Activated CD8-positive, alpha-beta memory T cell treated with anti-CD3 and anti-CD28 coated beads, Interleukin-2, amount 50 U/mL, for 1 hour (primary cell): ENCODE results near the gene WFIKKN1.

Experiments used
- DNase-seq: peaks from one replicate; pipeline ENCODE4 v3.0.0-alpha.2; 2020; ENCODE audit errors: extremely low read depth

The WFIKKN1 gene

DNA sequence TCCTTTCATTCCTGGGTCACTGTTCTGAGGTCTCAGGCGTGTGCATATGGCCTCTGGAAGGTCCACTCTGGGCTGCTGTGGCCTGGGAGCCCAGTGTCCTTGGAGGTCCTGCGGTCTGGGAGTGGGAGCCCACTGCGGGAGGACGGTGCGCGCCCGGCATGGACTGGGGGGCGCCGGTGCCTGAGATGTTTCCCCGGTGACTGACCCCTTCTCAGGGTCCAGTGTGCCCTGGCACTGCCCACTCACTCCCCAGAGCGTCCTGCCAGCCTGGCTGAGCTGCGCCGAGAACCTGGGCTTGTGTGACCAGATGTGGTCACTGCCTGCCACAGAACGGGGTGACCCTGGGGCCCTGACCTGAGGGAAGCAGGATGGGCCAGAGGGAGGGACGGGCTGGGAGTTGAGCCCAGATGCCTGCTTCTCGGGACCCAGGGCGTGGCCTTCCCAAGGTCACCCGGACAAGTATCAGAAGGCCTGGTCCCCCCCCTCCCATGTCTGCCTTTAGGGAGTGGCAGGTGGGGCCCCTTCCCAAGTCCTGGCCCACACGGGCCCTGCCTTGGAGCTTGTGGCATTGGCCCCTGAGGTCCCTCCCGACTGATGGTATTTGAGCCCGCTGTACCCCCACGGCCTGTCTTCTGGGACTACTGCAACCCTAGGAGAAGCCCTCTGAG lies 43.6 kb downstream of the WFIKKN1 start:
- DNase-seq = no peak

DNA sequence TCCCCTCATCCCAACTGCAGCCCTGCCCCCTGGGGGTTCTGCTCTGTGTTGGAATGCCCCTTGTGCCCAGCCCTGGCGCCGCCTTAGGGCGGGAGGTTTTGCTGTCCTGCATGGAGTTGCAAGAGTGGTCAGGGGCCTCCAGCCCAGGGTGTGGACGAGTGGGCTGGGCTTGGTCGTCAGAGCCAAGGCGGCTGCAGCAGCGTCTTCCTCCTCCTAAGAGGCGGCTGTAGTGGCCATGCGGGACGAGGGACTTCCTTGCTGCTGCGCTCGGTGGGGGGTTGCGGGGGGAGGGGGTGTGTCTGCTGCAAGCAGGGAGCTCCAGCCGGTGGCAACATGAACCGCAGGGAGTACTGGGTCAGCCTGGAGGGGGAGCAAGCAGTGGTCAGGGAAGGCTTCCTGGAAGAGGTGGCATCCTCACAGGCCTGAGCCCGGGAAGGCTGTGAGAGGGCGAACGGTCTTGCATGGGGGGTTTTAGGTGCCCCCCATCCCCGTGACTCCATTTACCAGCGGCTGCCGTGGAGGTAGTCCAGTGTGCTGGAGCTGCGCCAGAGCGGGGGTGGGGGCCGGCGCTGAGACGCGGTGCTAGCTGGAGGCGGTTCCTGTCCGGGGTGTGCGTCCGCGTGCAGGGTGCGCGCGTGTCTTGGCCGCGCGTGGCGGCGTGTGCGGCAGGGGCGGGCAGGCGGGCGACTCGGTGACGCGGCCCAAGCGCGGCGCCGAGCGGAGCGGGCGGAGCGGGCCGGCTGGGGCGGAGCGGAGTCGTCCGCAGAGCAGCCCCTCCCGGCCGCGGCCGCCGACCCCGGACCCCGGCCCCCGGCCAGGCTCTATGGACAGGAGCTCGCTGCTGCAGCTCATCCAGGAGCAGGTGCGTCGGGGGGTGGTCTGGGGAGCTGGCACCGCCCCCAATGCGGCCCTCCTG lies 44.4 kb downstream of the WFIKKN1 start, which contains the start of gene RHBDL1:
RHBDL1 (plus strand) TSS at position 704 of the 916 bp plus-strand sequence; CDS start at position 824, 120 bp downstream.
- DNase-seq = no peak

DNA sequence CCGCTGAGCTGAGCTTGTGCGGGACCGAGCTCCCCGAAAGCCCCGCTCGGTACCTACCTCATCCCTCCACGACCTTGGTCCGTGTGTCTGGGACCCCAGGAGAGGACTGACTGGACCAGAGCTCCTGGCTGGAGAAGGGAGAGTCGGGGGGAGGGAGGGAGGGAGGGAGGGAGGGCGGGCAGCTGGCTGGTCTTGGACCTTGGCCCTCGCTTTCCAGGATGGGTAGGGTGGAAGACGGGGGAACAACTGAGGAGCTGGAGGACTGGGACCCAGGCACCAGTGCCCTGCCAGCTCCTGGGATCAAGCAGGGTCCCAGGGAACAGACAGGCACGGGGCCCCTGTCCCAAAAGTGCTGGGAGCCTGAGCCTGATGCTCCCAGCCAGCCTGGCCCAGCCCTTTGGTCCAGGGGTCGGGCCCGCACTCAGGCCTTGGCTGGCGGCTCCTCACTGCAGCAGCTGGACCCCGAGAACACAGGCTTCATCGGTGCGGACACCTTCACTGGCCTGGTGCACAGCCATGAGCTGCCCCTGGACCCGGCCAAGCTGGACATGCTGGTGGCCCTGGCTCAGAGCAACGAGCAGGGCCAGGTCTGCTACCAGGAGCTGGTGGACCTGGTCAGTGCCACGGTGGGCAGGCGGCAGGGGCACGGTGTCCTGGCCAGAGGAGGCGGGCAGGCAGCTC lies 45.2 kb downstream of the WFIKKN1 start:
- no peak for DNase-seq

DNA sequence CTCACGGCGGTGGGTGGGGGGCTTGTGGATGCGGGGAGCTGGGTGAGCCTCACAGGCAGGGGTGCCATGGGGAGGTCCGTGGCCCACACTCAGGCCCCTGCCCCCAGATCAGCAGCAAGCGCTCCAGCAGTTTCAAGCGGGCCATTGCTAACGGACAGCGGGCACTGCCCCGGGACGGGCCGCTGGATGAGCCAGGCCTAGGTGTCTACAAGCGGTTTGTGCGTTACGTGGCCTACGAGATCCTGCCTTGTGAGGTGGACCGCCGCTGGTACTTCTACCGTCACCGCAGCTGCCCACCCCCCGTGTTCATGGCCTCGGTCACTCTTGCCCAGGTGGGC lies 45.7 kb downstream of the WFIKKN1 start:
- no peak for DNase-seq

DNA sequence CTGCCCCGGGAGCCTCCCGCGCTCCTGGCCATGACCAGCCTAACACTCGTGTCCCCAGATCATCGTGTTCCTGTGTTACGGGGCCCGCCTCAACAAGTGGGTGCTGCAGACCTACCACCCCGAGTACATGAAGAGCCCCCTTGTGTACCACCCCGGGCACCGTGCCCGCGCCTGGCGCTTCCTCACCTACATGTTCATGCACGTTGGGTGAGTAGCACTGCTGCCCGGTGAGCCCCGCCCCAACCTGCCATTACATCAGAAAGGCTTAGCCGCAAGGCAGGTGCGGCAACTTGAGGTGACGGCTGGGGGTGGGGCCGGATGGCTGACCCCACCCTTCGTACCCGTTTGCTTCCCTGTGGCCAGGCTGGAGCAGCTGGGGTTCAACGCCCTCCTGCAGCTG lies 46.1 kb downstream of the WFIKKN1 start:
- no peak for DNase-seq

DNA sequence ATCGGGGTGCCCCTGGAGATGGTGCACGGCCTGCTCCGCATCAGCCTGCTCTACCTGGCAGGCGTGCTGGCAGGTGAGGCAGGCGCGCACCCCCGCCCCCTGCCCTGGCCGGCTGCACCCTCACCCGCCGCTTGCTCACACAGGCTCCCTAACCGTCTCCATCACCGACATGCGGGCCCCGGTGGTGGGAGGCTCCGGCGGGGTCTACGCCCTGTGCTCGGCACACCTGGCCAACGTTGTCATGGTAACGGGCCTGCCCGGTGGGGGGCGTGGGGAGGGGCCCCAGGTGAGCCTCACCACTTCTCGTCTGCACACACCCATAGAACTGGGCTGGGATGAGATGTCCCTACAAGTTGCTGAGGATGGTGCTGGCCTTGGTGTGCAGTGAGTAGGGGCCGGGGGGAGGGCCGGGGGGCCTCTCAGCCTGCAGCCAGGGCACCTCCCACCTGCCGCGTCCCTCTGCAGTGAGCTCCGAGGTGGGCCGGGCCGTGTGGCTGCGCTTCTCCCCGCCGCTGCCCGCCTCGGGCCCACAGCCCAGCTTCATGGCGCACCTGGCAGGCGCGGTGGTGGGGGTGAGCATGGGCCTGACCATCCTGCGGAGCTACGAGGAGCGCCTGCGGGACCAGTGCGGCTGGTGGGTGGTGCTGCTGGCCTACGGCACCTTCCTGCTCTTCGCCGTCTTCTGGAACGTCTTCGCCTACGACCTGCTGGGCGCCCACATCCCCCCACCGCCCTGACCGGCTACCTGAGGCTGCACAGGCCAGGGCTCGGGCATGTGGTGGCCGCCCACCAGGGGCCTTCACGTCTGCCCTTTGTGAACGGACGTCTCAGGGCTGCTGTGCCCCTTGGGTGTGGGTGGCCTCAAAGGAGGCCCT lies 46.8 kb downstream of the WFIKKN1 start:
- no peak for DNase-seq

DNA sequence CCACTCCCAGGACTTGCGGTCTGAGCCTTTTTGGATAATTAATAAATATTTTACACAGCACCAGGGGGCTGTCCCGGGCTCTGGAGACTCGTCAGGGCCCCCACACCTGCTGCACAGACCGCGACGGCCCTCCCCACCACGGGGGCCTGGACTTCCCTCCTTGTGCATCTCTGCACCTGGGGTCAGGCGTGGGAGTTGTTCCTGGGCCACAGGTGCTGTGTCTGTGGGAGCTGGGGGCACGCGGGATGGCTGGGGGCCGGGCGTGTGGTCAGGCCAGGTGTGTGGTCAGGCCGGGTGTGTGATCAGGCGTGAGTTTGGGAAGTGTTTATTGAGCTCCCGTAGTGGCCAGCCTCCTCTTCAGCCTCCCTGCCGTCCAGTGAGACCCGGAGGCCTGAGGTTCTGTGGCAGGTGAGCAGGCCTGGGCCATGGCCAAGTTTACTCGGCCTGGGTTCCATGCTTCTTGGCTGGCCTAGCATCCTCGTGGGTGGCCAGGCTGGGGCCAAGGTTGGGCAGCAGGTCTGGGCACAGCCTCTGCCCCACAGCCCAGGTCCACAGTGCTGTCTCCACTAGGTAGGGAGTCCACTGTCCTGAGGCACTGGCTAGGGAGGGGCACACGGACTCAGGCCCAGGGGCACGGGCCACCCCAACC lies 47.5 kb downstream of the WFIKKN1 start:
- no peak for DNase-seq

DNA sequence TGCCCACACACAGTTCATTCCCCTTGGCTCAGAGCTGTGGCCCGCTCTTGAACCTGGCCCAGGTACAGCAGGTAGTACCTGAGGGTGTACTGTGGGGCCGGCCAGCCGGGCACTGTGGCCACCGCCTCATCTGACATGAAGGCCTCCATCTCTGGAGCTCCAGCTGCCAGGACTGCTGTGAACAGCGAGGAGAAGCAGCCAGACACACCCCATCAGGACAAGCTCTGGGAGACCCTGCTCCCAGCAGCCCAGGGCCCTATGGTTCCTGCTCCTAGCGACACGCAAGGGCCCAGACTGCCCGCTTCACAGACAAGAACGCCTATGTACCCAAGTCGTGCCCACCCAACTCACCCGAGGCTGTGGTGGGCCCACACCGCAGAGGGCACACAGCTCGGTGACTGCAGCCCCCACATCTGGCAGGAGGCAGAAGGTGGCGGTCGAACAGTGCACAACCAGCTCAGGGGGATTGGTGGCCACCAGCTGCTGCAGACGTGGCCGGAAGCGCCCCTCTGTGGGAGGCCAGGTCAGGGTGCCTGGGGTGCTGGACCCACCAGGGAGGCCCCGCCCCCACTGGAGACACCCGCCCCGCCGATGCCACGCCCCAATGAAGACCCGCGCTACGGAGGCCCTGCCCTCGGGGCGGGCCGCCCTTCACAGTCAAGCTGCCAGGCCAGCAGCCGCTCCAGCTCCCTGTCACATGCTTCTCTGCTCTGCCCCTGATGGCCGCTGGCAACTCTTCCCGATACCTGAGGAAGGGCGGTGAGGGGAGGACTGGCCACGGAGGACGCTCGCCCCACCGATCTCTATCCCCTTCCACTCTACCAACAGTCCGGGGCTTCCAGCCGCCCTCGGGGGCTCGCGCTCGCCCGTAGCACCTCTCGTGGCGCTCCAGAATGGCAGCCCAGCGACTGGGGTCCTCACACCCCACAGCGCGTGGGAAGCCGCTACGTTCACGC lies 48.4 kb downstream of the WFIKKN1 start:
- DNase-seq = no peak

DNA sequence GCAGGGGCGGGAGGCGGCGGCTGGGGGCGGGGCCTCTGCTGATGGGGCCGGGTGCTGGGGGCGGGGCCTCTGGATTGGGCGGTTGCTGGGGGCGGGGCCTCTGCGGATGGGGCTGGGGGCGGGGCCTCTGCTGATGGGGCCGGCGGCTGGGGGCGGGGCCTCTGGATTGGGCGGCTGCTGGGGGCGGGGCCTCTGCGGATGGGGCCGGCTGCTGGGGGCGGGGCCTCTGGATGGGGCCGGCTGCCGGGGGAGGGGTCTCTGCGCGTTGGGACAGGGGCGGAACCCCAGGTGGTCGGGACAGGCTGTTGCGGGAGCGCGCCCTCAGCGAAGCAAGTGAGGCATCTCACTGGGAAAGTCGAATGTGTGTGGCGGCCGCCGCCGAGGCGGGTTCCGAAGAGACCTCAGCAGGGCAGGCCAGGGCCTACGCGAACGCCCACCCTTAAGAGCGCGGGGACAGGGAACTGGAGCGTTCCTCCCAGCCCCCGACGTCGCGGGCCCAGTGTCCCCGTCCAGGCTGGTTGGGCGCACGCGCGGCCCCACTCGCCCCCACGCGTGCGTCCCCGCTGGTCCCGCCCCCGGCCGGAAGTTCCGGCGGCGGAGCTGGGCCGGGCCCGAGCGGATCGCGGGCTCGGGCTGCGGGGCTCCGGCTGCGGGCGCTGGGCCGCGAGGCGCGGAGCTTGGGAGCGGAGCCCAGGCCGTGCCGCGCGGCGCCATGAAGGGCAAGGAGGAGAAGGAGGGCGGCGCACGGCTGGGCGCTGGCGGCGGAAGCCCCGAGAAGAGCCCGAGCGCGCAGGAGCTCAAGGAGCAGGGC lies 49.2 kb downstream of the WFIKKN1 start, which contains the start of gene STUB1:
STUB1 (plus strand) TSS at position 597 of the 811 bp plus-strand sequence; CDS start at position 713, 116 bp downstream.
- peak; percentile 65 for DNase-seq

DNA sequence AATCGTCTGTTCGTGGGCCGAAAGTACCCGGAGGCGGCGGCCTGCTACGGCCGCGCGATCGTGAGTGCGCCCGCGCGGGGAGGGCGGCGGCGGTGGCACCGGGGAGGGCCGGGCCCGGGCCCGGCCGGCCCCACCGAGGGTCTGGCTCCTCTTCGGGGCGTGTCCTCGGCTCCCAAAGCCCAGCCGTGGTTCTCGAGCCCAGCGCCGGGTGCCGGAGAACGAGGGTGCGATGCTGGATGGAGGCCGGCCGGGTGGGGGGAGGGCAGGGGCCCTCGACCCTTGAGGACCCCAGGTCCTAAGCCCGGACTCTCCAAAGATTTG lies 49.8 kb downstream of the WFIKKN1 start:
- no peak for DNase-seq

DNA sequence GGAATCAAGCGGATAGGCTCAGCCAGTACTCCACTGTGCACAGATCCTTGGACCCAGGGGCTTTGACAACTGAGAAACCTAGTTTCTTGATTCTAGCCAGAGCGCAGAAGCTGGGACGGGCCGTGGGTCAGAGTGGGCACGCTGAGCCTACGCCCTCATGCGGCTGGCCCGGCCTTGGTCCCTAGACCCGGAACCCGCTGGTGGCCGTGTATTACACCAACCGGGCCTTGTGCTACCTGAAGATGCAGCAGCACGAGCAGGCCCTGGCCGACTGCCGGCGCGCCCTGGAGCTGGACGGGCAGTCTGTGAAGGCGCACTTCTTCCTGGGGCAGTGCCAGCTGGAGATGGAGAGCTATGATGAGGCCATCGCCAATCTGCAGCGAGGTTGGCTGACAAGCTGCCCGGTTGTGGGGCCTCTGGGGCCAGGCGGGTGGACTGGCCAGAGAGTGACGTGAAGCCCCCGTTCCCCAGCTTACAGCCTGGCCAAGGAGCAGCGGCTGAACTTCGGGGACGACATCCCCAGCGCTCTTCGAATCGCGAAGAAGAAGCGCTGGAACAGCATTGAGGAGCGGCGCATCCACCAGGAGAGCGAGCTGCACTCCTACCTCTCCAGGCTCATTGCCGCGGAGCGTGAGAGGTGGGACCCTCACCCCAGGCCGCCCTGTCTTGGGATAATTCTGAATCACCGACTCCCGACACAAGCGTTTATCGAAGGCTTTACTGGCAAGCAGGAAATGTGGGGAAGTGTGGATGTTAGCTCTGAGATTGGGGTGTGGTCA lies 50.4 kb downstream of the WFIKKN1 start:
- no peak for DNase-seq

DNA sequence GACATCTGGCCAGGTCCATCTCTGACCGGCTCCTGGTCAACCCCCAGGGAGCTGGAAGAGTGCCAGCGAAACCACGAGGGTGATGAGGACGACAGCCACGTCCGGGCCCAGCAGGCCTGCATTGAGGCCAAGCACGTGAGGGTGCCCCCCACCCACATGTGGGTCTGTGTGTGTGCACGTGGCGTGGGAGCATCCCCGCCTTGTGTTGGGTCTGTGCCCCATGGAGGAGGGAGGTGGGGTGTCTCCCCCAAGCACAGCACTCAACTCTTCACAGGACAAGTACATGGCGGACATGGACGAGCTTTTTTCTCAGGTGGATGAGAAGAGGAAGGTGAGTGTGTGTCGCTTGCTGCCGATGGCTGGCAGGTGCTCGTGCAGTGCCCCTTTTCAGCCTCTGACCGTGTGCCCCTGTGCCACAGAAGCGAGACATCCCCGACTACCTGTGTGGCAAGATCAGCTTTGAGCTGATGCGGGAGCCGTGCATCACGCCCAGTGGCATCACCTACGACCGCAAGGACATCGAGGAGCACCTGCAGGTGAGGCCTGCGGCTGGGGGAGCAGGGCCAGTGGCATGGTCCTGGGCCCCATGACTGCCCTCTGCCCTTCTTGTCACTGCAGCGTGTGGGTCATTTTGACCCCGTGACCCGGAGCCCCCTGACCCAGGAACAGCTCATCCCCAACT lies 51.1 kb downstream of the WFIKKN1 start:
- no peak for DNase-seq

DNA sequence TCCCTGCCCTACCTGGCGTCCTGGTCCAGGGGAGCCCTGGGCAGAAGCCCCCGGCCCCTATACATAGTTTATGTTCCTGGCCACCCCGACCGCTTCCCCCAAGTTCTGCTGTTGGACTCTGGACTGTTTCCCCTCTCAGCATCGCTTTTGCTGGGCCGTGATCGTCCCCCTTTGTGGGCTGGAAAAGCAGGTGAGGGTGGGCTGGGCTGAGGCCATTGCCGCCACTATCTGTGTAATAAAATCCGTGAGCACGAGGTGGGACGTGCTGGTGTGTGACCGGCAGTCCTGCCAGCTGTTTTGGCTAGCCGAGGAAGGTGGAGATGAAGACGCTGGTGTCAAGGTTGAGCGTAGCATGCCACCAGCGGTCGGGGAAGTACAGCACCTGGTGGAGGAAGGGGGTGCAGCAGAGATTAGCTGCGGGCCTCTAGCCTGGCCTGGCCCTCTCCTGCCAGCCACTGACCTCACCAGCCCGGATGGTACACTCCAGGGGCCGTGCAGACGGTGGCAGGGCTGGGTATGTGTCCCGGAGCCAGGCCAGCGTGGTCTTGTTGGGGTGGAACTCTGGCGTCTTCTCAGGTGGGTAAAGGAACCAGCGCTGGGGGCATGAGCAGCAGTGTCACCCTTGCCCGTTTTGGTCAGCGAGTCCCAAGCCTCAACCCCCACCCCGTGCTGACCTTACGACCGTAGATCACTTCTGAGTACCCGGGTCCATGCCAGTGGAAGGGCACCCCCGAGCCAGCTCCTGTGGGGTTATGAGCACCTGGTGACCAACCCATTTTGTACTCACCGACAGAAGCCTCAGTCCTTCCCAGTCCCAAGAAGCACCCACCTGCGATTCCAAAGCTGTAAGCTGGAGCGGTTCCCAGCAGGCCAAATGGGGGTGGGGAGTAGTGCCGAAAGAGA lies 52.0 kb downstream of the WFIKKN1 start:
- no peak for DNase-seq

DNA sequence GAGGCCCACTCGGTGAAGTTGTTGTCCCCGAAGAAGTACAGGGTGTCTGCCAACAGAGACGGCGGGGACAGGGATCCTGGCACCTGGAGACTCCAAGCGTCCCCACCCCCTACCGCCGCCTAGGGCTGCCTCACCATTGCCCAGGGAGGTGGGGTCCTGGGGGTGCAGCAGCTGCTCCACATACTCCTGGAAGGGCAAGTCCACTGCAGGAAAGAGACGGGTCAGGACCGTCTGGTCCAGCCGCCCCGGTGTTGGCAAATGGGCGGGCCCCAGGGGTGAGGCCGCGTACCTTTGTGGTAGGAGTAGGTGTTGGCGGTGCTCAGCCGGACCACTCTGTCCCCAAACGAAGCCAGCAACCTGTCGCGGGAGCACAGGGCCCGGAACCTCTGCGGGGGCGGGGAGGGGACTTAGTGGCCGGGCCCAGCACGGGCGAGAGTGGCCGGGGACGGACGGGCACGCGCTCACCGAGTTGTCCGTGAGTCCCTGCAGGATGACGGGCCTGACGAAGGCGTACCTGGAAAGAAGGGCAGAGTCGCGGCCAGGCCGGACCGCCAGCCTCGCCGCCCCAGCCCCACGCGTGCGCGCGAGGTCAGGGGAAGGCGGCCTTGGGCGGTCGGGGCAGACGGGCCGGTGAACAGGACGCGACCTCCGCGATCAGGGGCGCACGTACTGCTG lies 52.7 kb downstream of the WFIKKN1 start:
- DNase-seq = no peak
